Upper lobe of left lung (tissue), 4 donors: ENCODE data around the gene TAF6.
A peak's percentile ranks its signal among the peaks of the same experiment; 100 is the strongest.

Source experiments
- EP300 ChIP-seq, 4 donors: sonication (generic); formaldehyde crosslinking; IDR thresholded peaks; one replicate each; pipeline ENCODE4 v1.5.1; 2017; ENCODE audit warnings: antibody characterized with exemption in 4 of 4, control low read depth in 2 of 4
- POLR2AphosphoS5 ChIP-seq, 2 donors: sonication (generic); formaldehyde crosslinking; IDR thresholded peaks; one replicate each; pipeline ENCODE4 v1.5.1; 2017; ENCODE audit warnings: antibody characterized with exemption in 2 of 2
- TF ChIP-seq, protein P1 (sequence below), 6 experiments: fragments of 450-650 bp in 4 of 6; fragments of 200-600 bp in 2 of 6; sonication (generic) in 2 of 6; IDR thresholded peaks; one replicate each; pipeline ENCODE4 v1.5.1; 2016 to 2019; ENCODE audit warnings: antibody characterized with exemption in 6 of 6

- TF ChIP-seq, protein P1, sequence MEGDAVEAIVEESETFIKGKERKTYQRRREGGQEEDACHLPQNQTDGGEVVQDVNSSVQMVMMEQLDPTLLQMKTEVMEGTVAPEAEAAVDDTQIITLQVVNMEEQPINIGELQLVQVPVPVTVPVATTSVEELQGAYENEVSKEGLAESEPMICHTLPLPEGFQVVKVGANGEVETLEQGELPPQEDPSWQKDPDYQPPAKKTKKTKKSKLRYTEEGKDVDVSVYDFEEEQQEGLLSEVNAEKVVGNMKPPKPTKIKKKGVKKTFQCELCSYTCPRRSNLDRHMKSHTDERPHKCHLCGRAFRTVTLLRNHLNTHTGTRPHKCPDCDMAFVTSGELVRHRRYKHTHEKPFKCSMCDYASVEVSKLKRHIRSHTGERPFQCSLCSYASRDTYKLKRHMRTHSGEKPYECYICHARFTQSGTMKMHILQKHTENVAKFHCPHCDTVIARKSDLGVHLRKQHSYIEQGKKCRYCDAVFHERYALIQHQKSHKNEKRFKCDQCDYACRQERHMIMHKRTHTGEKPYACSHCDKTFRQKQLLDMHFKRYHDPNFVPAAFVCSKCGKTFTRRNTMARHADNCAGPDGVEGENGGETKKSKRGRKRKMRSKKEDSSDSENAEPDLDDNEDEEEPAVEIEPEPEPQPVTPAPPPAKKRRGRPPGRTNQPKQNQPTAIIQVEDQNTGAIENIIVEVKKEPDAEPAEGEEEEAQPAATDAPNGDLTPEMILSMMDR (IDR thresholded peaks at IDR 0.05): no peak
- peak in 1 of 2 donors; percentile 15 for TF ChIP-seq POLR2AphosphoS5 (IDR thresholded peaks at IDR 0.05)
- no peak for TF ChIP-seq EP300 (IDR thresholded peaks at IDR 0.05)
Measured at GRCh38 chr7:100065452-100066186, 53.5 kb downstream of the TAF6 start.
